Kidney epithelial cell (primary cell): ENCODE data around the gene TIFAB. TPM values are rescaled to one million over a fixed set of nuclear protein-coding genes. Genes with fewer than 3 reads are reported as not detected.
A peak's percentile ranks its signal among the peaks of the same experiment; 100 is the strongest.

Source experiments
- DNase-seq: peaks from one replicate; pipeline ENCODE4 v3.0.0-alpha.2; 2010; ENCODE audit warnings: low read depth
- H3K27me3 ChIP-seq: 2 replicates; pipeline ENCODE4 v1.6.0; 2011; ENCODE audit warnings: low read length; ENCODE audit not compliant: control insufficient read depth, insufficient read depth
- H3K36me3 ChIP-seq: 2 replicates; pipeline ENCODE4 v1.5.1; 2011; ENCODE audit warnings: low read length; ENCODE audit not compliant: control insufficient read depth, insufficient read depth
- H3K4me3 ChIP-seq: 2 replicates; pipeline ENCODE4 v1.5.1; 2011; ENCODE audit warnings: low read depth, mild to moderate bottlenecking, control low read depth, low read length
- total RNA-seq: library from RNA; depleted of rRNA; stranded (reverse); fragments of >200 nt; gene quantifications from 2 replicates; pipeline ENCODE4 v1.2.3, GENCODE V29; 2015
- TF ChIP-seq, protein P1 (sequence below): IDR thresholded peaks from 2 replicates; pipeline ENCODE4 v1.5.1; 2011; ENCODE audit warnings: mild to moderate bottlenecking, moderate library complexity, low read length, control low read depth, inconsistent platforms; ENCODE audit not compliant: insufficient read depth, poor library complexity, severe bottlenecking

The TIFAB gene
- total RNA-seq, 1 donor from 2014 or later = not detected

DNA sequence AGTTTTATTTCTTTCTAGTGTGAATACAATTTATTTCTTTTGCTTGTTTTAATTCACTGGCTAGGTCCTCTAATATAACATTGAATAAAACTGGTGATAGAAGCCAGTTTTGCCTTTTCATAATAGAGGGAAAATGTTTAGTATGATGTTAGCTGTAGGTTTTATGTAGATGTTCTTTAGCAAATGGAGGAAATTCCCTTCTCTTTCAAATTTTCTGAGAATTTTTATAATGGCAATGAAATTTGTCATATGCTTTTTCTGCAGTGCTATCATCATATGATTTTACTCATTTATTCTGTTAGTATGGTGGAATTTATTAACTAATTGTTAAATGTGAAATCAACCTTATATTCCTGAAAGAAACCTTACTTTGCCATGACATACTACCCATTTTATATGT lies 35.1 kb downstream of the TIFAB start:
- Histone ChIP-seq H3K27me3 (no peaks in the 10 kb centered on the region), H3K36me3 (no peaks in the 10 kb centered on the region), H3K4me3 (no peak overlapping the region)
- DNase-seq = no peak
- TF ChIP-seq, protein P1, sequence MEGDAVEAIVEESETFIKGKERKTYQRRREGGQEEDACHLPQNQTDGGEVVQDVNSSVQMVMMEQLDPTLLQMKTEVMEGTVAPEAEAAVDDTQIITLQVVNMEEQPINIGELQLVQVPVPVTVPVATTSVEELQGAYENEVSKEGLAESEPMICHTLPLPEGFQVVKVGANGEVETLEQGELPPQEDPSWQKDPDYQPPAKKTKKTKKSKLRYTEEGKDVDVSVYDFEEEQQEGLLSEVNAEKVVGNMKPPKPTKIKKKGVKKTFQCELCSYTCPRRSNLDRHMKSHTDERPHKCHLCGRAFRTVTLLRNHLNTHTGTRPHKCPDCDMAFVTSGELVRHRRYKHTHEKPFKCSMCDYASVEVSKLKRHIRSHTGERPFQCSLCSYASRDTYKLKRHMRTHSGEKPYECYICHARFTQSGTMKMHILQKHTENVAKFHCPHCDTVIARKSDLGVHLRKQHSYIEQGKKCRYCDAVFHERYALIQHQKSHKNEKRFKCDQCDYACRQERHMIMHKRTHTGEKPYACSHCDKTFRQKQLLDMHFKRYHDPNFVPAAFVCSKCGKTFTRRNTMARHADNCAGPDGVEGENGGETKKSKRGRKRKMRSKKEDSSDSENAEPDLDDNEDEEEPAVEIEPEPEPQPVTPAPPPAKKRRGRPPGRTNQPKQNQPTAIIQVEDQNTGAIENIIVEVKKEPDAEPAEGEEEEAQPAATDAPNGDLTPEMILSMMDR = no peak

DNA sequence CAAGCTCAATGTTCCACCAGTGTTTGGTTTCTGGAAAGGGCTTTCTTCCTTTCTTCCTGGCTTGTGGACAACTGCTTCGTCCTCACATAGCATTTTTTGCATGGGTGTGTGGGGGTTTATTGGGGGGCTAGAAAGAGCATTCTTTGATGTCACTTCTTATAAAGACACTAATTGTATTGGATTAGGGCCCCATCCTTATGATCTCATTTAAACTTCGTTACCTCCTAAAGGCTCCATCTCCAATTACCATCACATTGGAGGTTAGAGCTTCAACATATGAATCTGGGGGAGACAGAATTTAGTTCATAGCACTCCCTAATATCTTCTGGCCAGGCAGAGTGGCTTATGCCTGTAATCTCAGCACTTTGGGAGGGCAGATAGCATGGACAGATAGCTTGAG lies 47.1 kb downstream of the TIFAB start:
- no peak for DNase-seq
- H3K27me3 ChIP-seq = no peaks in the 10 kb centered on the region
- TF ChIP-seq, protein P1 = no peak
- H3K4me3 ChIP-seq = no peak overlapping the region
- no peaks in the 10 kb centered on the region for H3K36me3 ChIP-seq

DNA sequence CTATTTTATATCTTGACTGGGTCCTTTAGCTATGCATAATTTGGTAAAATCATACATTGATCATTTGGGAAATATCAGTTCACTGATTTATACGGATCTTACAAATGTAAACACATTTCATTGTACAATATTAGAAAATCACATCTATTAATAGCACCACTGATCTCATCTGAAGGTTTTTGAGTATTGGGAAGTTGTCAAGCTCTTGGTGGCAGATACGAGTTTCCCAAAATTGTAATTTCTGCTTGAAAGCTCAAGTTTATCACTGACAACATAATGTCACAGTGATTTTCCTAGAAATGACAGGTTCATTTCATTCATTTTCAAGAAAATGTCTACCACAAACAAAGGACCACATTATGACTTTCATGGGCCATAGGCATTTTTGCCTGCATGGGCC lies 50.1 kb downstream of the TIFAB start:
- TF ChIP-seq, protein P1 = no peak
- H3K4me3 ChIP-seq = no peak overlapping the region
- DNase-seq = no peak
- H3K27me3 ChIP-seq = no peaks in the 10 kb centered on the region
- no peaks in the 10 kb centered on the region for H3K36me3 ChIP-seq

DNA sequence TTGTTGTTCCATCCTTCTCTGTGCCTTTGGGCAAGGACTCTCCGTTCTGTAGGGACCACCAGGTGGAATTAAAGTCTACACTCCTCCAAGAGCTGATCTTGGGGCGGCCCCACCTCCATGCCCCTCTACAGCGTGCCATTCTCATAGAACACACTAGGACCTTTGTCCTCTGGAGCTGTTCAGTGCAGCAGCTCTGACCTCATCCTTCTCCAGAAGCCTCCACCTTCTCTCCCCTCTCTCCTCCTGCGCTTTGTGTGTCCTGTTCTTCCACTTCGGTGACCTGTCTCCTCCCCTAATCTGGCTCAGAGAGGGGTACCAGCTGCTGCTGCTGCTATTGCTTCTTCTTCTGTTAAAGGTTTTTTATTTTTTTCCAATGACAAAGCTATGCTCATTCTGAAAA lies 51.3 kb downstream of the TIFAB start:
- no peaks in the 10 kb centered on the region for H3K36me3 ChIP-seq
- H3K4me3 ChIP-seq = no peak overlapping the region
- no peaks in the 10 kb centered on the region for H3K27me3 ChIP-seq
- DNase-seq = no peak
- TF ChIP-seq, protein P1 = no peak

DNA sequence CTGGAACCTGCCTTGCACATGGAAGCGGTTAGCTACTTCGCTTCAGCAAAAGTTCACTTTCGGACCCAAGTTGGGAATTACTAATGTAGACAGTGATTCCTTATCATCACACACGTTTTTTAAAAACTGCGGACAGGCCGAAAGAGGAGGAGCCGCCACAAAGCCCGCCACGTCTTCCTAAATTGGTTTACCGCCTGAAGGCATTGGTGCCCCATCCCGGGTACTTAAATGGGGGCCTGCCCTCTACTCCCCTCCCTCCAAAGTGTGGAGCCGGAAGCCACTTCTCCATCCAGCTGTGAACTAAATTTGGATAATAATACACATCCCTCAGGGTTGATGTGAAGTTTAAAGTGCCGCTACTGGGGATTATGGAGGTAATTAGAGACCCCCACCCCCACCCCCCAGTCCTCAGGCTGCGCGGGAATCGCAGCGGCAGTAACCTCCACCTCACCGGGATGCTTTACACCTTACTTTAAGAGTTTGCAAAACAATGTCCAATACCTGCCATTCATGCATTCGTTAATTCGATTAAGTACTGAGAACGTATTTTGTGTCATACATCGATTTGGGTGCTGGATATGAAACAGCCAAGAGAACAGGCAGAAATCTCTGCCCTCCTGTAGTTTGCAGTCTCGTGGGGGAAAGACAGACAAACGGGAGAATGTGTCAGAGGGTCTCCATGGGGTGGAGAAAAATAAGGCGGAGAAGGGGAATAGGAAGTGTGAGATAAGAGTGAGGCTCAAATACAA lies 52.2 kb downstream of the TIFAB start:
- no peaks in the 10 kb centered on the region for H3K36me3 ChIP-seq
- H3K4me3 ChIP-seq = peak overlapping the region; percentile 74
- TF ChIP-seq, protein P1 = no peak
- no peak for DNase-seq
- no peaks in the 10 kb centered on the region for H3K27me3 ChIP-seq
